Peyer's patch (tissue), 4 donors: ENCODE results near the gene UBE2E1. TPM values are rescaled to one million over a fixed set of nuclear protein-coding genes. Genes with fewer than 3 reads are reported as not detected.
A peak's percentile ranks its signal among the peaks of the same experiment; 100 is the strongest.

Source experiments
- DNase-seq, 3 donors: peaks; one replicate each; pipeline ENCODE4 v3.0.0-alpha.2; 2017 to 2019
- H3K27ac ChIP-seq, 4 donors: fragments of 200-600 bp; sonication (generic); one replicate each; pipeline ENCODE4 v1.5.1; 2016 to 2019
- H3K27me3 ChIP-seq, 2 donors: fragments of 200-600 bp; sonication (generic); one replicate each; pipeline ENCODE4 v1.5.1; 2019
- H3K36me3 ChIP-seq, 3 donors: fragments of 200-600 bp; sonication (generic); one replicate each; pipeline ENCODE4 v1.5.1; 2016 to 2019
- H3K4me1 ChIP-seq, 4 donors: fragments of 200-600 bp; sonication (generic); one replicate each; pipeline ENCODE4 v1.5.1; 2016 to 2019
- H3K4me3 ChIP-seq, 4 donors: fragments of 200-600 bp; sonication (generic); 1 replicate in 3 of 4; 2 replicates in 1 of 4; pipeline ENCODE4 v1.5.1; 2016 to 2019; ENCODE audit warnings: mild to moderate bottlenecking in 1 of 4
- H3K9me3 ChIP-seq, 4 donors: fragments of 200-600 bp; sonication (generic); one replicate each; pipeline ENCODE4 v1.5.1; 2016 to 2019; ENCODE audit warnings: mild to moderate bottlenecking in 1 of 4
- CTCF ChIP-seq, 6 experiments: fragments of 450-650 bp in 4 of 6; fragments of 200-600 bp in 2 of 6; sonication (generic) in 1 of 6; IDR thresholded peaks; one replicate each; pipeline ENCODE4 v1.5.1; 2017 to 2019; ENCODE audit warnings: antibody characterized with exemption in 6 of 6, mild to moderate bottlenecking in 3 of 6, moderate library complexity in 1 of 6
- POLR2A ChIP-seq, 2 donors: fragments of 450-650 bp; IDR thresholded peaks; one replicate each; pipeline ENCODE4 v1.5.1; 2017; ENCODE audit warnings: antibody characterized with exemption in 2 of 2, mild to moderate bottlenecking in 2 of 2, moderate library complexity in 2 of 2
- total RNA-seq, 4 donors: library from RNA; depleted of rRNA; stranded (reverse); fragments of >200 nt; gene quantifications; one replicate each; pipeline ENCODE4 v1.1.0, GENCODE V29; 2016

UBE2E1 gene
- total RNA-seq, 4 donors from 2014 or later, result 26.1 to 58.6 (median 43.0) TPM

GRCh38 chr3:23859839-23860382, 54.2 kb downstream of the UBE2E1 start:
- no peak for DNase-seq
- TF ChIP-seq POLR2A (IDR thresholded peaks at IDR 0.05) (no peak), CTCF (IDR thresholded peaks at IDR 0.05) (no peak)
- no peaks in the 10 kb centered on the region for H3K9me3 ChIP-seq
- H3K27me3 ChIP-seq, result no peaks in the 10 kb centered on the region
- H3K4me1 ChIP-seq, result peaks cover 3 to 9% (median 7%) of the 10 kb centered on the region in 4 donors
- no peak overlapping the region for H3K4me3 ChIP-seq
- no peaks in the 10 kb centered on the region for H3K36me3 ChIP-seq
- no peak overlapping the region for H3K27ac ChIP-seq

GRCh38 chr3:23861689-23862088, 55.9 kb downstream of the UBE2E1 start:
- Histone ChIP-seq H3K4me3 (no peak overlapping the region), H3K27ac (no peak overlapping the region), H3K9me3 (no peaks in the 10 kb centered on the region), H3K27me3 (no peaks in the 10 kb centered on the region), H3K36me3 (no peaks in the 10 kb centered on the region), H3K4me1 (peaks cover 3 to 20% (median 7%) of the 10 kb centered on the region in 4 donors)
- TF ChIP-seq POLR2A (IDR thresholded peaks at IDR 0.05), result no peak
- TF ChIP-seq CTCF (IDR thresholded peaks at IDR 0.05), result no peak
- DNase-seq, result no peak

GRCh38 chr3:23863060-23863459, 57.3 kb downstream of the UBE2E1 start:
- H3K9me3 ChIP-seq, result no peaks in the 10 kb centered on the region
- no peaks in the 10 kb centered on the region for H3K27me3 ChIP-seq
- H3K27ac ChIP-seq, result no peak overlapping the region
- TF ChIP-seq CTCF (IDR thresholded peaks at IDR 0.05) (no peak), POLR2A (IDR thresholded peaks at IDR 0.05) (no peak)
- peaks cover 0 to 15% (median 5%) of the 10 kb centered on the region in 4 donors for H3K4me1 ChIP-seq
- no peak overlapping the region for H3K4me3 ChIP-seq
- no peak for DNase-seq
- no peaks in the 10 kb centered on the region for H3K36me3 ChIP-seq

- Histone ChIP-seq H3K9me3 (no peaks in the 10 kb centered on the region), H3K27ac (no peak overlapping the region), H3K36me3 (no peaks in the 10 kb centered on the region), H3K4me3 (no peak overlapping the region), H3K27me3 (no peaks in the 10 kb centered on the region), H3K4me1 (peaks cover 0 to 16% (median 3%) of the 10 kb centered on the region in 4 donors)
- TF ChIP-seq POLR2A (IDR thresholded peaks at IDR 0.05), result no peak
- no peak for TF ChIP-seq CTCF (IDR thresholded peaks at IDR 0.05)
- no peak for DNase-seq
These were observed 59.2 kb downstream of the UBE2E1 start for GRCh38 chr3:23864931-23865330.

GRCh38 chr3:23865595-23866396, 60.0 kb downstream of the UBE2E1 start:
- no peak overlapping the region for H3K4me3 ChIP-seq
- no peak for DNase-seq
- no peaks in the 10 kb centered on the region for H3K36me3 ChIP-seq
- H3K27ac ChIP-seq, result peak overlapping the region in 1 of 4 donors; percentile 19
- TF ChIP-seq POLR2A (IDR thresholded peaks at IDR 0.05) (no peak), CTCF (IDR thresholded peaks at IDR 0.05) (no peak)
- no peaks in the 10 kb centered on the region for H3K9me3 ChIP-seq
- peaks cover 0 to 20% (median 3%) of the 10 kb centered on the region in 4 donors for H3K4me1 ChIP-seq
- H3K27me3 ChIP-seq, result no peaks in the 10 kb centered on the region
